SK-MEL-5 (cell line): ENCODE measurements around the gene CCR3. TPM values are rescaled to one million over a fixed set of nuclear protein-coding genes. Genes with fewer than 3 reads are reported as not detected.

Experiments
- DNase-seq: peaks from one replicate; pipeline ENCODE4 v3.0.0-alpha.2; 2016; ENCODE audit warnings: low read depth, low spot score
- in situ Hi-C: cut with HindIII; loops from 2 replicates; pipeline ENCODE4 v1.10.0; 2016; ENCODE audit warnings: low sequenced_read_pairs, high pct_unique_total_duplicates, low pct_unique_long_range_greater_than_20kb
- total RNA-seq: library from RNA; depleted of rRNA; stranded (reverse); fragments of >200 nt; shearing (Covaris generic); gene quantifications from 2 replicates; pipeline ENCODE4 v1.2.3, GENCODE V29; 2014

The CCR3 gene
- total RNA-seq, 1 experiment from 2014 or later = not detected

- in situ Hi-C loops = no loop called here
- no peak for DNase-seq
Observed at GRCh38 chr3:46258525-46258924, 16.3 kb downstream of the CCR3 start.

- no peak for DNase-seq
- in situ Hi-C loops = no loop called here
Observed at GRCh38 chr3:46261926-46262594, 19.8 kb downstream of the CCR3 start.

- in situ Hi-C loops = no loop called here
- DNase-seq = no peak
Observed at GRCh38 chr3:46264002-46264401, 21.7 kb downstream of the CCR3 start.

- in situ Hi-C loops = no loop called here
- DNase-seq = no peak
Observed at GRCh38 chr3:46266598-46266997, 24.3 kb downstream of the CCR3 start.

- in situ Hi-C loops = no loop called here
- no peak for DNase-seq
Observed at GRCh38 chr3:46269556-46269955, 27.3 kb downstream of the CCR3 start.

GRCh38 chr3:46270474-46270873 lies 28.2 kb downstream of the CCR3 start:
- no peak for DNase-seq

GRCh38 chr3:46271209-46271745 lies 29.0 kb downstream of the CCR3 start:
- no peak for DNase-seq
- in situ Hi-C loops = no loop called here

More at GRCh38 chr3:46270474-46270873, 28.2 kb downstream of the CCR3 start:
- in situ Hi-C loops = no loop called here

GRCh38 chr3:46272028-46272451 lies 29.8 kb downstream of the CCR3 start:
- no peak for DNase-seq
- in situ Hi-C loops = no loop called here

- in situ Hi-C loops = no loop called here
- peak; percentile 65 for DNase-seq
Observed at GRCh38 chr3:46276497-46277099, 34.3 kb downstream of the CCR3 start.

GRCh38 chr3:46277476-46277875 lies 35.2 kb downstream of the CCR3 start:
- in situ Hi-C loops = no loop called here
- DNase-seq = no peak

- in situ Hi-C loops = no loop called here
- no peak for DNase-seq
Observed at GRCh38 chr3:46278816-46279672, 36.8 kb downstream of the CCR3 start.

- no peak for DNase-seq
- in situ Hi-C loops = no loop called here
Observed at GRCh38 chr3:46280105-46280797, 38.0 kb downstream of the CCR3 start.

GRCh38 chr3:46281551-46281950 lies 39.3 kb downstream of the CCR3 start:
- DNase-seq = no peak
- in situ Hi-C loops = no loop called here

- in situ Hi-C loops = no loop called here
- no peak for DNase-seq
Observed at GRCh38 chr3:46282041-46282440, 39.8 kb downstream of the CCR3 start.

- DNase-seq = no peak
- in situ Hi-C loops = no loop called here
Observed at GRCh38 chr3:46282696-46283095, 40.4 kb downstream of the CCR3 start.

GRCh38 chr3:46283881-46284450 lies 41.7 kb downstream of the CCR3 start:
- no peak for DNase-seq
- in situ Hi-C loops = no loop called here

GRCh38 chr3:46284981-46285683 lies 42.9 kb downstream of the CCR3 start:
- in situ Hi-C loops = no loop called here
- no peak for DNase-seq
